ENCODE data around the gene TBX18.

DNA sequence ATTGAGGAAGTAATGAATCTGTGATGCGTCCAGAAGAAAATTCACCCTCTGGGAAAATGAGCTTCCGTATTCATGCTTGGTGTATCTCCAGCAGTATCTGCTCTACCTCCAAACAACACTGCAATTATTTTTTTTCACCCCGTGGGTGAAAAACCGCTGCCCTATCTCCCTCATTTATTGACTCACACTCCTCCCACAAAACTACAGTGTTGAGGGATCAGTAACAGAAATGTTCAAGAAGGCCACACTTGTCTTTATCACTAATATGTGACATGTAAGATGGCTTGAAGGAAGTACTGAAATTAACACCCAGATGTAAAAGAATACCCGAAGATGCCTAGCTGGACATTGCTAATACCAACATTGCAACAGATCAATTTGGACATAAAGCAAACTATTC lies 4.9 kb upstream of the TBX18 start:
- TF ChIP-seq, protein P1, sequence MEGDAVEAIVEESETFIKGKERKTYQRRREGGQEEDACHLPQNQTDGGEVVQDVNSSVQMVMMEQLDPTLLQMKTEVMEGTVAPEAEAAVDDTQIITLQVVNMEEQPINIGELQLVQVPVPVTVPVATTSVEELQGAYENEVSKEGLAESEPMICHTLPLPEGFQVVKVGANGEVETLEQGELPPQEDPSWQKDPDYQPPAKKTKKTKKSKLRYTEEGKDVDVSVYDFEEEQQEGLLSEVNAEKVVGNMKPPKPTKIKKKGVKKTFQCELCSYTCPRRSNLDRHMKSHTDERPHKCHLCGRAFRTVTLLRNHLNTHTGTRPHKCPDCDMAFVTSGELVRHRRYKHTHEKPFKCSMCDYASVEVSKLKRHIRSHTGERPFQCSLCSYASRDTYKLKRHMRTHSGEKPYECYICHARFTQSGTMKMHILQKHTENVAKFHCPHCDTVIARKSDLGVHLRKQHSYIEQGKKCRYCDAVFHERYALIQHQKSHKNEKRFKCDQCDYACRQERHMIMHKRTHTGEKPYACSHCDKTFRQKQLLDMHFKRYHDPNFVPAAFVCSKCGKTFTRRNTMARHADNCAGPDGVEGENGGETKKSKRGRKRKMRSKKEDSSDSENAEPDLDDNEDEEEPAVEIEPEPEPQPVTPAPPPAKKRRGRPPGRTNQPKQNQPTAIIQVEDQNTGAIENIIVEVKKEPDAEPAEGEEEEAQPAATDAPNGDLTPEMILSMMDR (conservative IDR thresholded peaks at IDR 0.05 in 1 of 2, IDR thresholded peaks at IDR 0.05 in 1 of 2; ENCODE audit: low read depth in 1 of 2, low read length in 2 of 2) = no peak
- TF ChIP-seq EZH2 (IDR thresholded peaks at IDR 0.05; ENCODE audit: low read length, missing control alignments) = no peak

All from fibroblast of lung (primary cell).